Lung (tissue), 12 donors: Measurements from ENCODE around the gene TFAP2A. TPM values are rescaled to one million over a fixed set of nuclear protein-coding genes. Genes with fewer than 3 reads are reported as not detected.

Experiments
- ATAC-seq: fragments of 200-7000 bp; cut with Tn5 transposase; one replicate; pipeline ENCODE4 v1.9.1; 2020; ENCODE audit warnings: moderate number of reproducible peaks; ENCODE audit not compliant: insufficient read depth, low FRiP score
- DNase-seq, 3 donors: peaks; one replicate each; pipeline ENCODE4 v3.0.0-alpha.2; 2013 to 2017
- H3K27ac ChIP-seq, 2 donors: one replicate each; pipeline ENCODE4 v1.5.1; 2013; ENCODE audit warnings: mild to moderate bottlenecking in 2 of 2, moderate library complexity in 2 of 2, control low read depth in 1 of 2, inconsistent platforms in 1 of 2, low read depth in 1 of 2, low read length in 1 of 2
- H3K27me3 ChIP-seq, 3 donors: one replicate each; pipeline ENCODE4 v1.5.1; 2013; ENCODE audit warnings: low read length in 2 of 3; ENCODE audit not compliant: control insufficient read depth in 3 of 3, insufficient read depth in 3 of 3
- H3K36me3 ChIP-seq, 4 donors: one replicate each; pipeline ENCODE4 v1.5.1; 2013; ENCODE audit warnings: low read length in 4 of 4, mild to moderate bottlenecking in 1 of 4, moderate library complexity in 1 of 4; ENCODE audit not compliant: control insufficient read depth in 4 of 4, insufficient read depth in 4 of 4
- H3K4me1 ChIP-seq, 5 donors: one replicate each; pipeline ENCODE4 v1.5.1; 2013; ENCODE audit warnings: low read length in 5 of 5, mild to moderate bottlenecking in 2 of 5, moderate library complexity in 1 of 5; ENCODE audit not compliant: control insufficient read depth in 5 of 5, insufficient read depth in 5 of 5
- H3K4me3 ChIP-seq: one replicate; pipeline ENCODE4 v1.5.1; 2013; ENCODE audit warnings: mild to moderate bottlenecking, control low read depth, moderate library complexity
- H3K9ac ChIP-seq, 2 donors: one replicate each; pipeline ENCODE4 v1.5.1; 2013; ENCODE audit warnings: low read length in 2 of 2, control low read depth in 1 of 2; ENCODE audit not compliant: insufficient read depth in 1 of 2
- H3K9me3 ChIP-seq, 4 donors: one replicate each; pipeline ENCODE4 v1.5.1; 2013; ENCODE audit warnings: low read length in 3 of 4, mild to moderate bottlenecking in 1 of 4, moderate library complexity in 1 of 4; ENCODE audit not compliant: control insufficient read depth in 4 of 4, insufficient read depth in 3 of 4
- WGBS, 2 donors: extraction: QIAGEN DNeasy Blood & Tissue Kit; methylation state at CpG; one replicate each; pipeline ENCODE4 v1.1.7; 2013; 5-methylcytosine and 5-hydroxymethylcytosine counted together
- polyA plus RNA-seq, 2 donors: library from polyadenylated mRNA; stranded (reverse); fragments of 200-250 nt; gene quantifications; one replicate each; pipeline ENCODE4 v1.2.1, GENCODE V29; 2013
- total RNA-seq, 2 donors: library from RNA; depleted of rRNA in 1 of 2; stranded (reverse); fragments of >200 nt in 1 of 2; gene quantifications; one replicate each; pipeline ENCODE4 v1.2.1, GENCODE V29; 2014 to 2021
- TF ChIP-seq, protein P1 (sequence below): IDR thresholded peaks from 2 replicates; pipeline ENCODE4 v1.5.1; 2012; ENCODE audit warnings: mild to moderate bottlenecking; ENCODE audit errors: control extremely low read depth, extremely low read depth
- donor health status: control.
- donor health status: control.
- donor health status: Bipolar disorder and iron deficiency.
- donor health status: healthy.
- donor health status: DM: yes; HTN: yes; CAD: no.

The TFAP2A gene
- total and polyA plus RNA-seq, 4 donors = 0.14 to 2.7 (median 0.64) TPM

DNA sequence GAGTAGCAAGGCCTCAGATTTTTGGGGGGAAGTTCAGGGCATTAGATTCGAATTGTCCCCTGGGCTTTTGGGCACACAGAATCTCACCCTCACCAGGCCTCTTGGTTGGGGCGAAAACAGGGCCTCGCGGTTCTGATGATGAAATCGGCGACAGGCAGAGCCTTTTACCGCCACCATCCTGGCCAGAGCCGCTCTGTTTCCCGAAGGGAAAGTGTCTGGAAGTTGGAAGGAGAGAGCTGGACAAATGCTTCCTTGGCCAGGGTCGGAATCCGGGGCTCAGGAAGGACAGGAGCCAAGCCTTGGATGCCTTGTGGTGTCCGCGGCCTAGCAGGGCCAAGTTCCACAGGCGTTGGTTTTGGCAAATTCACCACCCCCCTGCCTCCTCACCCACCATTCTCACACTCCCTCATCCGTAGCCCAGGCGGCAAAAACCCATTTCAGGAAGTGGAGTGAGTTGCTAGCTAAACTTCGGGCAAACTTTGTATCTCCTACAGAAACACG lies 3.5 kb upstream of the TFAP2A start:
- no peak overlapping the region for H3K4me3 ChIP-seq
- 31 to 45% methylated on average over 18 of the region's 18 CpGs for WGBS, 2 donors
- peak in 1 of 3 donors; percentile 0 for DNase-seq
- TF ChIP-seq, protein P1, sequence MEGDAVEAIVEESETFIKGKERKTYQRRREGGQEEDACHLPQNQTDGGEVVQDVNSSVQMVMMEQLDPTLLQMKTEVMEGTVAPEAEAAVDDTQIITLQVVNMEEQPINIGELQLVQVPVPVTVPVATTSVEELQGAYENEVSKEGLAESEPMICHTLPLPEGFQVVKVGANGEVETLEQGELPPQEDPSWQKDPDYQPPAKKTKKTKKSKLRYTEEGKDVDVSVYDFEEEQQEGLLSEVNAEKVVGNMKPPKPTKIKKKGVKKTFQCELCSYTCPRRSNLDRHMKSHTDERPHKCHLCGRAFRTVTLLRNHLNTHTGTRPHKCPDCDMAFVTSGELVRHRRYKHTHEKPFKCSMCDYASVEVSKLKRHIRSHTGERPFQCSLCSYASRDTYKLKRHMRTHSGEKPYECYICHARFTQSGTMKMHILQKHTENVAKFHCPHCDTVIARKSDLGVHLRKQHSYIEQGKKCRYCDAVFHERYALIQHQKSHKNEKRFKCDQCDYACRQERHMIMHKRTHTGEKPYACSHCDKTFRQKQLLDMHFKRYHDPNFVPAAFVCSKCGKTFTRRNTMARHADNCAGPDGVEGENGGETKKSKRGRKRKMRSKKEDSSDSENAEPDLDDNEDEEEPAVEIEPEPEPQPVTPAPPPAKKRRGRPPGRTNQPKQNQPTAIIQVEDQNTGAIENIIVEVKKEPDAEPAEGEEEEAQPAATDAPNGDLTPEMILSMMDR = no peak
- no peak overlapping the region for H3K27ac ChIP-seq
- H3K9me3 ChIP-seq = peaks cover 0 to 34% (median 0%) of the 10 kb centered on the region in 4 donors
- no peak overlapping the region for H3K9ac ChIP-seq
- H3K27me3 ChIP-seq = peaks cover 12 to 98% (median 91%) of the 10 kb centered on the region in 3 donors
- H3K4me1 ChIP-seq = peaks cover 0 to 29% (median 10%) of the 10 kb centered on the region in 5 donors
- ATAC-seq = no peak
- no peaks in the 10 kb centered on the region for H3K36me3 ChIP-seq

- Histone ChIP-seq H3K4me3 (no peak overlapping the region), H3K9me3 (peaks cover 0 to 34% (median 0%) of the 10 kb centered on the region in 4 donors), H3K4me1 (peaks cover 0 to 36% (median 17%) of the 10 kb centered on the region in 5 donors), H3K27ac (no peak overlapping the region), H3K9ac (no peak overlapping the region), H3K36me3 (no peaks in the 10 kb centered on the region), H3K27me3 (peaks cover 9 to 96% (median 89%) of the 10 kb centered on the region in 3 donors)
- DNase-seq (peak in 1 of 3 donors; percentile 2), ATAC-seq (no peak)
- WGBS, 2 donors = 22 to 38% methylated on average over 18 of the region's 18 CpGs
- TF ChIP-seq, protein P1 = no peak
Measured at GRCh38 chr6:10417681-10418104, 2.8 kb upstream of the TFAP2A start.

DNA sequence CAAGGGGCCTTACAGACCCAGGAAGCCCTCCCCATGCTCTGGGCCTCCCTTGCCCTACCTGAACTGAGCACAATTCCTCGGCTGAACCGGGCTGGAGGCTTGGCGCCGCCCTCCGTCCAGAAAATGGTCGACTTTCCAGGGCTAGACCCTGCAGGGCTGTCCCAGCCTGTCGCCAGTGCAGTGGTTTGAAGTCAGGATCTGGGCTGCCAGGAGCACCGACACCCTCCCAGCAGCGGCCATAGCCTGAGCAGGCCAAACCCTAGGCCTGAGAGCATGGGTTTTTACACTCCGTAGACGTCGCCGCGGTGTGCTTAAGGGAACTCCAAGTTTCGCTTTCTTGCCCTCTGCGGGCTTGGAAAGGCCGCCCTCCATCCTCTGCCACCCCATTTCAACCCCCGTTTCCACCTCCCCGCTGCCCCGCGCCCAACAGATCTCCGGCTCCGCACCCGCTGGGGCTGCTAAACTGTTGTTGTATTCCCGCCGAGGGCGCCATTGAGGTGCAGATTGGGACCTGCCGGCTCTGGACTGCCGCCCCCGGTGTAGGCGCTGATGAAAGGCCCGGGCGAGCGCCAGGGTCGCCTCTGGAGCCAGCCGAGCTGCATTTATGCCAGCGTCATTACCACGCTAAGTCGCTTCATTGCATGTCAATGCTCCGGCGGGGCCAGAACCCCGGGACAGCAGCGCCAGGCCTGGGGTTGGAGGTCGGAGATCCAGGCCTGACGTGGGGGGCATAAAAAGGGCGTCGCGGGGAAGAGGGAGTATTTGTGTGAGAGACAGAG lies 2.2 kb upstream of the TFAP2A start:
- TF ChIP-seq, protein P1 = no peak
- ATAC-seq (no peak), DNase-seq (peak in 2 of 3 donors; percentile 21 to 28)
- Histone ChIP-seq H3K4me3 (no peak overlapping the region), H3K36me3 (no peaks in the 10 kb centered on the region), H3K27me3 (peaks cover 8 to 92% (median 83%) of the 10 kb centered on the region in 3 donors), H3K4me1 (peaks cover 0 to 36% (median 17%) of the 10 kb centered on the region in 5 donors), H3K27ac (no peak overlapping the region), H3K9me3 (peaks cover 0 to 34% (median 0%) of the 10 kb centered on the region in 4 donors), H3K9ac (no peak overlapping the region)
- WGBS, 2 donors = 9 to 13% methylated on average over 48 of the region's 48 CpGs
